BLaER1 treated with 17β-estradiol and CSF1 and Interleukin-3, amounts not matched to agents 10 nM and 100 nM (cell line): ENCODE data around the gene ANKIB1.

Source experiments
- H3K27ac ChIP-seq, 11 experiments: shearing (Covaris generic); formaldehyde crosslinking; 2 replicates each; pipeline ENCODE4 v1.8.1; 2022
- H3K27me3 ChIP-seq, 11 experiments: shearing (Covaris generic); formaldehyde crosslinking; 2 replicates each; pipeline ENCODE4 v1.8.1; 2022
- H3K36me3 ChIP-seq, 11 experiments: shearing (Covaris generic); formaldehyde crosslinking; 2 replicates each; pipeline ENCODE4 v1.8.1; 2022
- H3K4me1 ChIP-seq, 10 experiments: shearing (Covaris generic); formaldehyde crosslinking; 2 replicates each; pipeline ENCODE4 v1.8.1; 2022
- H3K4me2 ChIP-seq, 11 experiments: shearing (Covaris generic); formaldehyde crosslinking; 2 replicates each; pipeline ENCODE4 v1.8.1; 2022
- H3K4me3 ChIP-seq, 10 experiments: shearing (Covaris generic); formaldehyde crosslinking; 2 replicates each; pipeline ENCODE4 v1.8.1; 2022
- H3K9ac ChIP-seq, 11 experiments: shearing (Covaris generic); formaldehyde crosslinking; 2 replicates each; pipeline ENCODE4 v1.8.1; 2022
- H3K9me3 ChIP-seq, 11 experiments: shearing (Covaris generic); formaldehyde crosslinking; replicated peaks in 1 of 11; 2 replicates each; pipeline ENCODE4 v1.8.1; 2022
- H4K20me1 ChIP-seq, 11 experiments: shearing (Covaris generic); formaldehyde crosslinking; 2 replicates each; pipeline ENCODE4 v1.8.1; 2022
- Cebpa-rat ChIP-seq, 11 experiments: shearing (Covaris generic); IDR thresholded peaks; 2 replicates each; pipeline ENCODE4 v1.8.1; 2022

Gene ANKIB1

DNA sequence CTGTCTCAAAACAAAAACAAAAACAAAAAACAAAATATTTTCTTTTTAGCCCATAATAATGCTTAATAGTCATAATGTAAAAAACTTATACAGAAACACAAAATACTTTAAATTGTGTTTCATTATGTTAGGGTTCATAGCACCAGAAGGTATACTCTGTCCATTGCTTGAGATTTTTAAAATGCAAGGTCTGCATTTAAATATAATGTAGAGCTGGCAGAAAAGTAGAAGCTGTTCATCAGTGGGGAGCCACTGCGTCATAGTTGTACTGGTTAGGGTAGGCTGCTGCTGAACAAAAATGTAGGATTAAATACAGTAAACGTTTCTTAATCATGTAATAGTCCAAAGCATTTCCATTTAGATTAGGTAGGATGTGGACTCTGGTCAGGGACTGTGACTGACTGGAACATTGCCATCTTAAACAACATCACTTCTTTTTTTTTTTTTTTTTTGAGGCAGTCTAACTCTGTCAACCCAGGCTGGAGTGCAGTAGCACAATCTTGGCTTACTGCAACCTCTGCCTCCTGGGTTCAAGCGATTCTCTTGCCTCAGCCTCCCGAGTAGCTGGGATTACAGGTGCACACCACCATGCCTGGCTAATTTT, 85.2 kb downstream of the ANKIB1 start:
- H3K27ac ChIP-seq, result no peak overlapping the region
- no peak for TF ChIP-seq Cebpa-rat (IDR thresholded peaks at IDR 0.05)
- H3K36me3 ChIP-seq, result peaks cover 19 to 70% (median 39%) of the 10 kb centered on the region in 11 experiments; a peak in 21 of 22 replicates
- H3K4me3 ChIP-seq, result no peak overlapping the region
- H3K4me1 ChIP-seq, result peaks cover 0 to 5% (median 2%) of the 10 kb centered on the region in 10 experiments; a peak in 10 of 20 replicates
- no peak overlapping the region for H3K9ac ChIP-seq
- H3K9me3 ChIP-seq, result peaks cover 0 to 14% (median 9%) of the 10 kb centered on the region in 11 experiments; a peak in 13 of 22 replicates
- no peaks in the 10 kb centered on the region for H4K20me1 ChIP-seq
- H3K27me3 ChIP-seq, result no peaks in the 10 kb centered on the region
- no peak overlapping the region for H3K4me2 ChIP-seq

DNA sequence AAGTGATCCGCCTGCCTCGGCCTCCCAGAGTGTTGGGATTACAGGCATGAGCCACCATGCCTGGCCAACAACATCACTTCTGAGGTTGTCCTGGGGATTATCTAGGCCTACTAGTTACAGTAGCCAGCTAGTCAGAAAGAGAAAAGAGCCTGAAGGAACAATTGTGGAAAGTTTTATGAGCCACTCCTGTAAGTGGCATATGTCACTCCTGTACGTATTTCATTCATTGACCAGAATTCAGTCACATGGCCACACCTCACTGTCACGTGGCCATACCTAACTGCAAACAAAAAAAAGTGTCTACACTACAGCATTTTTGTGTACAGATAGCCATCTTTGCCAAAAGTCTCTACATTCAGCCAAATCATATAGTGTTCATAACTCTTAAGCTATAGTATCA, 85.7 kb downstream of the ANKIB1 start:
- Histone ChIP-seq H3K4me3 (no peak overlapping the region), H3K4me2 (no peak overlapping the region), H3K4me1 (no peaks in the 10 kb centered on the region), H3K9ac (no peak overlapping the region), H4K20me1 (no peaks in the 10 kb centered on the region), H3K27me3 (no peaks in the 10 kb centered on the region), H3K36me3 (peaks cover 19 to 69% (median 39%) of the 10 kb centered on the region in 11 experiments), H3K27ac (no peak overlapping the region), H3K9me3 (peaks cover 0 to 15% (median 9%) of the 10 kb centered on the region in 11 experiments; a peak in 13 of 22 replicates)
- no peak for TF ChIP-seq Cebpa-rat (IDR thresholded peaks at IDR 0.05)

DNA sequence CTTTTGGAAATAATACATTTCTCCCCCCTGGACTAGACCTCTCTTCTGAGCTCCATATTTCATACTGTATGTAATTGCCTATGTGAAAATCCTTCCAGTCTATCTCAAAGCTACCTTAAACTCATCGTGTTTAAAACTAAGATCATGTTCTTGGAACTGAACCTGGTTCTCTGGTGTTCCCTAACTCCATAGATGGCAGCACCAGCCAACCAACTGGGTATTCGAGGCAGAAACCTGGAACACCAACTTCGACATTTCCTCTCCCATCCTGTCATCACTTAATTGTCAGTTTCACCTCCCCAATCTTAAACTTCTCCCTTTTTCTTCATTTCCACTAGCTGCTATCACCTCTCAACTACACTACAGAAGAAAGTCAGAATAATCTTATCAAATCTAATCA, 87.0 kb downstream of the ANKIB1 start:
- Histone ChIP-seq H4K20me1 (no peaks in the 10 kb centered on the region), H3K9me3 (peaks cover 0 to 15% (median 9%) of the 10 kb centered on the region in 11 experiments; a peak in 13 of 22 replicates), H3K4me3 (no peak overlapping the region), H3K27me3 (no peaks in the 10 kb centered on the region), H3K27ac (no peak overlapping the region), H3K4me1 (no peaks in the 10 kb centered on the region), H3K4me2 (no peak overlapping the region), H3K9ac (no peak overlapping the region), H3K36me3 (peaks cover 19 to 56% (median 38%) of the 10 kb centered on the region in 11 experiments)
- no peak for TF ChIP-seq Cebpa-rat (IDR thresholded peaks at IDR 0.05)

DNA sequence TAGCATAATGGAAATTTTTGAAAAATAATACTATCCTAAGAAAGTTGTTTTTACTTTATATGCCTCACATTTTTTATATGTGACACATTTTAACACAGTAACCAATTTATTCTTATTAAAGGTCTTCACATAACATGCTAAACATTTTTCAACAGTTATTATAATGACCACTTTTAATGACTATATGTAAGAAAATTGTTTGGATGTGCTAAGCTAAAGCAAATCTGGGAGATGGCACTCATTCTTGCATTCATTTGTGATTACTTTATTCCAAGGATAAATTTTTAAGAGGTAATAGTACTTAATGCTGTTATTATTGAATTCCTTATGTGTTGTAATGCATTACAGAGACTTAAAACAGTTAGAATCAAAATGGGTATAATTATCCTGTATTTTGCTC, 88.1 kb downstream of the ANKIB1 start:
- H3K36me3 ChIP-seq, result peaks cover 19 to 58% (median 37%) of the 10 kb centered on the region in 11 experiments
- H3K9ac ChIP-seq, result no peak overlapping the region
- no peaks in the 10 kb centered on the region for H4K20me1 ChIP-seq
- H3K9me3 ChIP-seq, result peaks cover 0 to 15% (median 9%) of the 10 kb centered on the region in 11 experiments; a peak in 13 of 22 replicates
- no peak overlapping the region for H3K27ac ChIP-seq
- H3K27me3 ChIP-seq, result no peaks in the 10 kb centered on the region
- H3K4me1 ChIP-seq, result no peaks in the 10 kb centered on the region
- no peak for TF ChIP-seq Cebpa-rat (IDR thresholded peaks at IDR 0.05)
- no peak overlapping the region for H3K4me2 ChIP-seq
- H3K4me3 ChIP-seq, result no peak overlapping the region

DNA sequence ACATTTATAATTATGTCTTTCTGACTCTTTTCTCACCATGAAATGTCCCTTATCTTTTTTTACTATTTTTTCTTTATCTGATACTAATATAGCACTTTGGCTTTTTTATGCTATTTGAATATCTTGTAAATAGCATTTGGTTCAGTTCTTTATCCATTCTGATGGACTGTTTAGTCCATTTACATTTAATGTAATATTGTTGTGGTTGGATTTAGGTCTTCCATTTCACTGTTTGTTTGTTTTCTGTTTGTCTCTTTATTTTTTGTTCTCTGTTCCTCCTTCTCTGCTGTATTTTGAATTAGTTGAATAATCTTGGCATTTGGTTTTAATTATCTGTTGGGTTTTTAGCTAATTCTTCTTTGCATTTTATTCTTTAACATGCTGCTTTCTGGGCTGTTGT, 89.8 kb downstream of the ANKIB1 start:
- Histone ChIP-seq H3K27me3 (no peaks in the 10 kb centered on the region), H3K36me3 (peaks cover 10 to 47% (median 28%) of the 10 kb centered on the region in 11 experiments; a peak in 21 of 22 replicates), H3K4me2 (no peak overlapping the region), H3K4me1 (no peaks in the 10 kb centered on the region), H4K20me1 (no peaks in the 10 kb centered on the region), H3K9me3 (peaks cover 0 to 15% (median 9%) of the 10 kb centered on the region in 11 experiments; a peak in 13 of 22 replicates), H3K9ac (no peak overlapping the region), H3K27ac (no peak overlapping the region), H3K4me3 (no peak overlapping the region)
- TF ChIP-seq Cebpa-rat (IDR thresholded peaks at IDR 0.05), result no peak

DNA sequence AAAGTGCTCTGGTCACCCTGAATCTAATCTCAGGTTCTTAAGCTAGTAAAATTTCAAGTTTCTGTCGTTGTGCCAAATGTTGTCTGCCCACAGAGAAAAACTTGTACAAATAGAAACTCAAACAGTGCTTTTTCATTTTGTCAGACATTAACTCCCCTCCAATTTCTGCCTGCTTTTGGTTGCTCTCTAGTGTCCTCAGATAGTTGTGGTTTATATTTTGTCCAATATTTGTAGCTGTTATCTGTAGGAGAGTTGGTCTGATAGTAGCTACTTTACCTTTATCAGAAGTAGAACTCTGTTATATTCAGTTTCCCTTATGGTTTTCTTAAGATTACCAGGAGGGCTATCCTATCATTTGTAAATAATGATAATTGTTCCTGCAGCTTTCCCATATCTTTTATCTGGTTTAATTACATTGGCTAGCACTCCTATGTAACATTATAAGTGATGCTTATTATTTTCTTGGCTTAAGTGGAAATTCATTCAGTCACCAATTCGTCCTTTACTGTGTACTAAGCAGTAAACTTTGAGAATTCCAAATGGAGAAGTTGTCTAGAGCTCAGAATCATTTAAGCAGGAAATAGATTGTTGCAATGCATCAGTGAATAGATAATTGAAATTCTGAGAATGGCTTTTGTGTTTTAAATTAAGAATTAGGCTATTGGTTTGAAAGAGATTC, 91.0 kb downstream of the ANKIB1 start:
- Histone ChIP-seq H3K27me3 (no peaks in the 10 kb centered on the region), H3K27ac (no peak overlapping the region), H4K20me1 (no peaks in the 10 kb centered on the region), H3K4me3 (no peak overlapping the region), H3K36me3 (peaks cover 10 to 46% (median 24%) of the 10 kb centered on the region in 11 experiments), H3K4me2 (no peak overlapping the region), H3K9ac (no peak overlapping the region), H3K4me1 (no peaks in the 10 kb centered on the region), H3K9me3 (peaks cover 0 to 15% (median 9%) of the 10 kb centered on the region in 11 experiments; a peak in 13 of 22 replicates)
- TF ChIP-seq Cebpa-rat (IDR thresholded peaks at IDR 0.05), result no peak

DNA sequence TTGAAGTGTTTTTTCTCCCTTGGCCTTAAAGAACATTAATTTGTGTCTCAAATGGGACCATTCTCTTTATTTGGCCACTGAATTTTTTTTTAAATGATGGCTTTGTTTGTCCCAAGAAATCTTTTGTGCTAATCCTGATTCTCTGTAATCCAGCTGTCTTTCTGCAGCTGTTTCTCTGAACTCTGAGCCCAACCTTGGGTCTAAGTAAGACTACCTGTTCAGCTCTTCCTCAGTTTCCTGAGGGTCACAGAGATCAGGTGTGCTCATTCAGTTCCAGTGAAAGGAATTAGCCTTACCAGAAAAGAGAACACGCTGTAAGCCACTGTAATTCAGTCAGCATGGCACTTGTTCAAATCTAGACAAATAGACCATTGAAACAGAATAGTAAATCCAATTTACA, 94.2 kb downstream of the ANKIB1 start:
- Histone ChIP-seq H3K9me3 (peaks cover 0 to 11% (median 8%) of the 10 kb centered on the region in 11 experiments; a peak in 13 of 22 replicates), H3K36me3 (peaks cover 13 to 47% (median 27%) of the 10 kb centered on the region in 11 experiments; a peak in 20 of 22 replicates), H3K4me2 (no peak overlapping the region), H4K20me1 (no peaks in the 10 kb centered on the region), H3K9ac (no peak overlapping the region), H3K4me3 (no peak overlapping the region), H3K27me3 (no peaks in the 10 kb centered on the region), H3K27ac (no peak overlapping the region), H3K4me1 (no peaks in the 10 kb centered on the region)
- TF ChIP-seq Cebpa-rat (IDR thresholded peaks at IDR 0.05), result no peak

DNA sequence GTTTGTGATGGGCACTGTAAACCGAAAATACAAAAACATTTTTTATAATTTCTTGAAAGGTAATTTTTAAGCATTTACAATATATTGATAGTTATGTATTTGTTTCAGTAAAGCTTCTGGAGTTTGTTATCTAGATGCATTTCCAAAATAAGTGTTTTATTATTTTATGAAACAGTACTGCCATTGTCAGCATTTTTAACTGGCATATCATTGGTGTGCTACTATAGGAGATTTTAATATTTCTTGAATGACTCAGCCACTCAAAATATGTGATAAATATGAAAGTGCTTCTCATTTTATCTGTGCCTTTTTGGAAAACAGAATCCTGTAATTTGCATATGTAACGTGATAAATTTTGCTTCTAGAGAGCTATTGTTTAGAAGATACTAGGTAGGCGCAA, 97.9 kb downstream of the ANKIB1 start:
- Histone ChIP-seq H3K9ac (no peak overlapping the region), H3K4me3 (no peak overlapping the region), H3K4me1 (no peaks in the 10 kb centered on the region), H3K9me3 (no peaks in the 10 kb centered on the region), H3K4me2 (no peak overlapping the region), H3K27me3 (no peaks in the 10 kb centered on the region), H3K36me3 (peaks cover 45 to 73% (median 56%) of the 10 kb centered on the region in 11 experiments), H4K20me1 (no peaks in the 10 kb centered on the region), H3K27ac (no peak overlapping the region)
- TF ChIP-seq Cebpa-rat (IDR thresholded peaks at IDR 0.05), result no peak

DNA sequence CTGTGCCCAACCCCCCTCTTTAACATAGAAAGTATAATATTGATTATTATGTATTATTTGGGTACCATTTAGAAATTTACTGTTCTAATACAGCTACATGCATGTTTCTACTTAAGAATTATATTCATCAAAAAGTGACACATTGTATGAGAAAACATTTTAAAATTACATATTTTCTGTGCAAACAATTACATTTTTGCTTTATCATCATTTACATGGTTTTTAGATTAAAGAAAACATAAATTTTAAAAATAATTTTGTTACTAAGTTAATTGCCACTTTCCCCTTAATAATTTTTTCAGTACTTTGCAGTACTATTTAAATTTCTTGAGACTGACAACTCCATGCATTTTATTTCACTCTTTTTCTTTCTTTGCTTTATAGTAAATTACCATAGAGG, 106.2 kb downstream of the ANKIB1 start:
- H3K9me3 ChIP-seq, result no peaks in the 10 kb centered on the region
- peaks cover 59 to 94% (median 75%) of the 10 kb centered on the region in 11 experiments for H3K36me3 ChIP-seq
- H3K4me3 ChIP-seq, result no peak overlapping the region
- no peaks in the 10 kb centered on the region for H3K27me3 ChIP-seq
- no peaks in the 10 kb centered on the region for H3K4me1 ChIP-seq
- H3K9ac ChIP-seq, result no peak overlapping the region
- no peak overlapping the region for H3K27ac ChIP-seq
- TF ChIP-seq Cebpa-rat (IDR thresholded peaks at IDR 0.05), result no peak
- no peak overlapping the region for H3K4me2 ChIP-seq
- no peaks in the 10 kb centered on the region for H4K20me1 ChIP-seq
